CD4-positive, alpha-beta T cell treated with Interleukin-15 for 4 hours (primary cell): ENCODE measurements around the gene TRIM25.

ENCODE experiments used
- DNase-seq: peaks from one replicate; pipeline ENCODE4 v3.0.0-alpha.2; 2020; ENCODE audit warnings: low spot score

The TRIM25 gene

GRCh38 chr17:56896217-56896967, 17.5 kb downstream of the TRIM25 start:
- no peak for DNase-seq

- no peak for DNase-seq
Measured at GRCh38 chr17:56894859-56895455, 18.9 kb downstream of the TRIM25 start.

GRCh38 chr17:56893503-56893902, 20.3 kb downstream of the TRIM25 start:
- DNase-seq: no peak

DNA sequence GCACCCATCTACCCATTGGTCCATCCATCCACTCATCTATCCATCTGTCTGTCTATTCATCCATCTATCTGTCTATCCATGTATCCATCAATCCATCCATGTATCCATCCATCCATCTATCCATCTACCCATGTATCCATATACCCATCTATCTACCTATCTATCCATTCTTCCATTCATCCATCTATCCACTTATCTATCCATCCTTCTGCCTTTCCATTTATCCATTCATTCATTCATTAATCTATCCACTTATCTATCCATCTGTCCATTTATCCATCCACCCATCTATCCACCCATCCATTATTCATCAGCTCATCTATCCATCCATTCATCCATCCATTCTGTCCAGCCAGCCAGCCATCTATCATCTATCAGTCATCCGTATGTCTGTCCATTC, 21.5 kb downstream of the TRIM25 start:
- no peak for DNase-seq

- peak; percentile 44 for DNase-seq
Measured at GRCh38 chr17:56891751-56892150, 22.1 kb downstream of the TRIM25 start.

DNA sequence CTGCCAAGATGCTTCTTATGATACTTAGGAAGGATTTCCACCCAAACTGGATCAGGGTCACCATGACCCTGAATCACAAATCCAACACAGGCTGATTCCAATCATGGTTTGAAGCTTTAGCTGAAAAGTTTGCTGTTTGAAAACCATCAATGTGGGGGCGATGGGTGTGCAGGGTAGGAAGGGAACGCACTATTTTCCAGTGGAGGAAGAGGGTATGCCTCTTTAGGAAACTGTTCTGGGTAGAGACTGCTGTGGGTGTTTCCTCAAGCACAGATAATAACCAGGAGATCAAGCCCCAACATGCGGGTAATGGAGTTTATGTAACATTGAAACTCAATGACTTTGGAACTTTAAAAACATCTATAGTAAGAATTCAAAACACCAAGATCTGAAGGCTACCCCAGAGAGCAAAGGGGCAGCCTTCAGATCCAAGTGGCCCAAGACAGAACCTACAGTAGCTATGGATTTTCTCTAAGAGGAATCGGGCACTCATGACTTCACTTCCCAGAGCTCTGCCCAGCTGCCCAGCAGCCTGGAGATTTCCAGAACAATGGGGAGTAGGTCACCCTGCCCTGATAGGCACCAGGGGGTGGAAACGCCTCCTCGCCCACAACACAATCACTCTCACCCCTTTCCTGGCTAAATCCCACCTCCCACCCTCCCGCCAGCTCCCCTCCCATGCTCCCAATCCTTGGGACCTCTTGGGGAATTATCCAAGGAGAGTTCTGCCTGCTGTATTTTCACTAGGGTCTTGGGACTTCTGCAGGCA, 22.8 kb downstream of the TRIM25 start:
- no peak for DNase-seq

- no peak for DNase-seq
Measured at GRCh38 chr17:56890390-56890789, 23.5 kb downstream of the TRIM25 start.

- no peak for DNase-seq
Measured at GRCh38 chr17:56887552-56888467, 26.0 kb downstream of the TRIM25 start.

DNA sequence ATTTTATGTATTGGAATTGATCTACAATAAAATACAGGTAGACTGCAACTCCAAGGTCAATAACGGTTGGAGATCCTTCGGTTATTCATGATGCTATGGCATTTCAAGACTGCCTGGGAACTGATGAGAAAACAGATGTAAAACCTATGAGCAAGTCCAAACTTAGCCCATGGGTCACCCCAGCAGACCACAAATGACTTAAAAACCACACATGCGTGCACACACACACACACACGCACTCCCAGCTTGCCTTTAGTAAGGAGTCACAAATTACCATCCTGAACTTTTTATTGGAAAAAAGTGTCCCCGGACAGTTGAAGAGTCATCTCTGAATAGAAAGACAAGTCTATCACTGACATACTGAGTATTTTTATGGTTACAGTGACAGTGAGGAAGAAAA, 26.7 kb downstream of the TRIM25 start:
- DNase-seq: no peak

DNA sequence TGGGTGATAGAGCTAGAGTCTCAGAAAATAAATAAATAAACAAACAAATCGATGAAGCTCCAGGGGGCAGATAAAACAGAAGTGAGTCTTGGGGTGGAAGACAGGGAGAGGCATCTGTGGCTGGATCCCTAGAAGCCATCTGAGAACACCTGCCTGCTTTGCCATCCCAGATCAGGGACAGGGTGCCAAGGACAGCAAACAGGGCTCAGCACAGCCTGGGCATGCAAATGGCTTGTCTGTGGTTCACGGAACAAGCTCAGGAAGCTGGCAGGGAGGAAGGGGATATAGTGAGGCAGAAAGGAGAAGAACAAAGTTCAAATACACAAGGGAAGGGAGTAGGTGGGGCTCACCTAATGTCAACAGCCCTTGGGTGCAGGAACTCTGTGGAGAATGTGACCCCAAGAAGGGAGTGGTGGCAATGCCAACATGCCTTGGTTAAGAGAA, 27.5 kb downstream of the TRIM25 start:
- DNase-seq: no peak

DNA sequence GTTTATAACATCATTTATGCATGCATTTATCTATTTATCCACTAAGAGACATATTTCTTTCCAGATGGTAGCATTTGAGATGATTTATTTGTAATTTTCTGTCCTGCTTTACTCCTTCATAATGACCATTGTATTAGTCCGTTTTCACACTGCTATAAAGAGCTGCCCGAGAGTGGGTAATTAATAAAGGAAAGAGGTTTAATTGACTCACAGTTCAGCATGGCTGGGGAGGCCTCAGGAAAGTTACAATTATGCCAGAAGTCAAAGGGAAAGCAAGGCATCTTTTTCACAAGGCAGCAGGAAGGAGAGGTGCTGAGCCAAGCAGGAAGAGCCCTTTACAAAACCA, 28.6 kb downstream of the TRIM25 start:
- DNase-seq: no peak

- no peak for DNase-seq
Measured at GRCh38 chr17:56884483-56885311, 29.2 kb downstream of the TRIM25 start.

- DNase-seq: no peak
Measured at GRCh38 chr17:56883616-56884015, 30.2 kb downstream of the TRIM25 start.

GRCh38 chr17:56881685-56882295, 32.1 kb downstream of the TRIM25 start:
- DNase-seq: no peak

GRCh38 chr17:56880571-56880970, 33.3 kb downstream of the TRIM25 start:
- DNase-seq: no peak

GRCh38 chr17:56880133-56880532, 33.7 kb downstream of the TRIM25 start:
- no peak for DNase-seq

DNA sequence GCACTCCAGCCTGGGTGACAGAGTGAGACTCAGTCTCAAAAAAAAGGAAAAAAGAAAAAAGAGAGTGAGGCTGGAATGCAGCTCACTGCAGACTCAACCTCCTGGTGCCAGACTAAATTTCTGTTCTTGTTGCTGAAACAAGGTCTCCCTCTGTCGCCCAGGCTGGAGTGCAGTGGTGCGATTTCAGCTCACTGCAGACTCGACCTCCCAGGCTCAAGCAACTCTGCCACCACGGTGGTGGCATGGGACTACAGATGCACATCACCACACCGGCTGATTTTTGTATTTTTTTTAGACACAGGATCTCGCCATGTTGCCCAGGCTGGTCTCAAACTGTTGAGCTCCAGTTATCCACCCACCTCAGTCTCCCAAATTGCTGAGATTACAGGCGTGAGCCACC, 34.6 kb downstream of the TRIM25 start:
- no peak for DNase-seq

DNA sequence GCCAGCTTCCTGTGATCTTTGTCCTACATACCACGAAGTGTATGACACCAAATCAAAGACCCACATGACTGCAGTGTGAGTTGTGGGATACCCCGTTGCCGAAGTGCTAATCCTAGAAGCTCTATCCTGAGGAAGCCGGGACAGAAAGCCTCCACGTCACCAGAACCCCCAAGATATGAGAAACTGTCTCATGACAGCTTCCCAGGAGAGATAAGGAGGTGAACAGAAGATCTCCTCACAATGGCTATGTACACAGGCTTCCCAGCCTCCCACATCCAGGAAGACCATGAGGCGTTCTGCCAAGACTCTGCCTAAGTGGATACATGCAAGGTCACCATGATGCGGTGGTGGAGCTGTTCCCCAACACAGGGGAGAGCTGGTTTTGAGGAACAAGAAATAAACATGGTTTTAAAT, 37.1 kb downstream of the TRIM25 start:
- DNase-seq: no peak

GRCh38 chr17:56870081-56870651, 43.7 kb downstream of the TRIM25 start:
- DNase-seq: no peak

GRCh38 chr17:56868716-56869115, 45.1 kb downstream of the TRIM25 start:
- DNase-seq: no peak
